ENCODE results near the gene COL8A2.

COL8A2 gene

DNA sequence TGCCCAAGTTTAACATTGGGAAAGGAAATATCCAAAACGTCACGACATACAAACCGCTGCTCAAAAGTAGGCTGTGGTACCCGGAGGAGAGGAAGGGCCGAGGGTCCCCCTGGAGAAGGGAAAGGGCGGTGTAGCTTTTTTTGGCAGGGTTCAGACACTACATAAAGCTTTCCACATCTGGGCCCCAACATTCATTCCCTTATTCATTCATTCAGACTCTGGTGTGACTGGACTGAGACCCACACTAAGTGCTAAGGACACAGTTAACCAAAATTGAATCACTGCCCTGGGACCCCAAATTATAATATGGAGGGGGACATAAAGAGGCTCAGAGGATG, 10.3 kb upstream of the COL8A2 start:
- no peak for DNase-seq

DNA sequence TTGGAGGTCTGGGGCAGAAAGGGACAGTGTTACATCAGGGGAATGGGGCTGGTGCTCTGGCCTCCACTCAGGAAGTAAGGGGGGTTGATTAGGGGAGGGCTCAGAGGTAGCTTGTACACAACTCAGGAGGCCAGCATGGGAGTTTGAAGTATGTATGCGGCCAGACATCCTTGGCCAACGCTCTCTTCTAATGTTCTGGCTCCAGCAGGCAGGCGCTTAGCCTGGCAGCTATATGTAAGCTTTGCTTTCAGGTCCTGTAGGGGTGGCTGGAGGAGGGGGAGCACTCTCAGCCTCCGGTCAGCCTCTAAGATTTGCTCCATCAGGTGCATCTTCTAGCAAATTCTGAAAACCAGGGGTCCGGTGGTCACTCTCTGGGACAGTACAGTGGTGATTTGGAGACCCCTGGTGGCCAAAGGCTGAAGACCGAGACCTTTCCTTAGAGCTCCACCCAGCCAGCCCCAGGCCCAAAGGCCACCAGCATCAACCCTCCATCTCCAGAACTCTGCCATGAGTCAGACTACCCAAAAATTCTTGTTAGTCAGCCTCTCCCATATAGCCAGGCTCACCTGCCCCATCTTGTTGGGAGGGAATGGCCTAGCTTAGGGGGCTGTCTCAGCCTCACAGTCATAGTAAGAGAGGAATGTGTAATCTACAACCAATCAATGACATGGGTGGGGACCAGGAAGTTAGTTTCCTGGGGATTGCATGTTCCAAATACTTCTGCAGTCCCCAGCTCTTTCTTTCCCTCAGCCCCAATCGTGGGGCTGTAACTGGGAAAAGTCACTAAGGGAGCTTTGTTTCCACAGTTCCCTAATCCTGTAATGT, 9.7 kb upstream of the COL8A2 start:
- no peak for DNase-seq

DNA sequence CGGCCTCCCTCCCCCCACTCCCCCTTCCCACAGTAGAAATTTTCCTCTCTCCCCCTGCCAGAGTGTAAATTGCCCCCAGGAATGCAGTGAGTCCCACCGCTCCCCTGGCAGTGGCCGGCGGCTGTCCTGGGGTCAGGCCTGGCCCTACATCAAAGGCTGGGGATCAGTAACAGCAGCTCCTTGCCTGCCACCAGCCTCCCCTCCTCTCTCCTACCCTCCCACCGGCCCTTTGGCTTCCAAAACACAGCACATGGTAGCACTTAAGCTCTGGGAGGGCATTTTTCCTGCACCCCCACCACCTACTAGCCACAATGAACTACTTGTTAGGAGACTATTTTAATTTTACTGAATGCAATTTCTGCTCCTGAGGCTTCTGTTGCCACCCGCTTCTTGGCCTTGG, 9.0 kb upstream of the COL8A2 start:
- DNase-seq: no peak

DNA sequence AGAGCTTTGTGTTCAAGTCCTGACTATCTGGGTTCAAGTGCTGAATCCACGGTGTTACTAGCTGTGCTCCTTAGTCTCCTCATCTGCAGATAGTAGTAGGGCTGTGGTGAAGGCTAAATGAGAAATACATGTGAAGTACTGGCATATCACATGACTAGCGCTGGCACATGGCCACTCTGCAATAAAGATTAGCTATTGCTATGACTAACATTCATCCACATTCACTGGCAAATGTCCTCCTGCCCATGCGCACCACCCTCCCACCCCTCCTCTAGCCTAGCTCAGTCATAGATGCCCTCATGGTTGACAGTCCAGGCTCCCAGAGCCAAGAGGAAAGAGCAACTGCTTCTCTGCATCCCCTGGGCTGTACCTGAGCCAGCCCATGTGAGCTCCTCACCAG, 8.5 kb upstream of the COL8A2 start:
- no peak for DNase-seq

DNA sequence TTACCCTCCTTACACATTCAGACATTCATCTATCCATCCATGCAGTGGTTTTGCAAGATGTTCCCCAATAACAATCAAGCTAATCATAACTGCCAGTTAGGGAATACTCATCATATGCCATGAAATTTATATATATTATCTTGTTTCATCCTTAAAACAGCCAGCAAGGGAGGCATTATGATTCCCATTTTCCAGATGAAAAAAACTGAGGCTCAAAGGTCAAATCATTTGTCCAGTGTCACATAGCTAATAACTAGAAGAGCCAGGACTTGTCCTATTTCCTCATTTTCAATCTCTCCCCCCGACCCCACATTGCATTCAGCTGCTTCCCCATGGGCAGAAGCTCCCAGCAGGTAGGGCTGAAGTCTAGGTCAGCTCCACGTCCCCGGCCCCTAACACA, 7.0 kb upstream of the COL8A2 start:
- DNase-seq: no peak

GRCh38 chr1:36128905-36129206, 3.8 kb upstream of the COL8A2 start:
- DNase-seq: no peak

- no peak for DNase-seq
Measured at GRCh38 chr1:36128126-36128904, 3.3 kb upstream of the COL8A2 start.

GRCh38 chr1:36126797-36127500, 1.9 kb upstream of the COL8A2 start:
- no peak for DNase-seq

DNA sequence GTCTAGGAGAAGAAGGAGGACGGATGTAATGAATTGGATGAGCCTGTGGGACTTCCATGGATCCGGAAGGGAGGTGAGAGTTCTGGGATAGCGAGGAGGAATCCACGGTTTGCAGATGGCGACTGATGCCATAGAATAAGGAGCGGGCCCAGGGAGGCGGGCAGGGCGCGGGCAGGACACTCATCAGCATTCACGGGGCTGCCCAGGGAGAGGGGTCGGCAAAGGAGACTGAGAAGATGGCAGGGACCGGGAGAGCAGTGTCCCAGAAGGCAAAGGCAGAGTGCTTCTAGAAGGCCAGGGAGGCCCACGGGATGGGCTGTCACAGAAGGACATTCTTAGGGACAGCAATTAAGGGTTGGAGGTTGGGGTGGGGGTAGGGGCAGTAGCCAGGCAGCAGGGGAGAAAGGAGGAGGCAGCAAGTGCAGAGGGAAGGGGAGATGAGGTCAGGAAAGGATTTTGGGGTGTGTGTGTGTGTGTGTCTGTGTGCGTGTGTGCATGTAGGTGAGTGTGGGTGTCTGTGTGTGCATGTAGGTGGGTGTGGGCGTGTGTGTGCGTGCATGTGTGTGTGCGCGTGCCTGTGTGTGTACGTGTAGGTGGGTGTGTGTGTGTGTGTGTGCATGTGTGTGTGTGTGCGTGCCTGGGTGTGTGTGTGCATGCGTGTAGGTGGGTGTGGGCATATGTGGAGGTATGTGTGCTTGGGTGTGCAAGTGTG, 1.1 kb upstream of the COL8A2 start:
- no peak for DNase-seq

DNA sequence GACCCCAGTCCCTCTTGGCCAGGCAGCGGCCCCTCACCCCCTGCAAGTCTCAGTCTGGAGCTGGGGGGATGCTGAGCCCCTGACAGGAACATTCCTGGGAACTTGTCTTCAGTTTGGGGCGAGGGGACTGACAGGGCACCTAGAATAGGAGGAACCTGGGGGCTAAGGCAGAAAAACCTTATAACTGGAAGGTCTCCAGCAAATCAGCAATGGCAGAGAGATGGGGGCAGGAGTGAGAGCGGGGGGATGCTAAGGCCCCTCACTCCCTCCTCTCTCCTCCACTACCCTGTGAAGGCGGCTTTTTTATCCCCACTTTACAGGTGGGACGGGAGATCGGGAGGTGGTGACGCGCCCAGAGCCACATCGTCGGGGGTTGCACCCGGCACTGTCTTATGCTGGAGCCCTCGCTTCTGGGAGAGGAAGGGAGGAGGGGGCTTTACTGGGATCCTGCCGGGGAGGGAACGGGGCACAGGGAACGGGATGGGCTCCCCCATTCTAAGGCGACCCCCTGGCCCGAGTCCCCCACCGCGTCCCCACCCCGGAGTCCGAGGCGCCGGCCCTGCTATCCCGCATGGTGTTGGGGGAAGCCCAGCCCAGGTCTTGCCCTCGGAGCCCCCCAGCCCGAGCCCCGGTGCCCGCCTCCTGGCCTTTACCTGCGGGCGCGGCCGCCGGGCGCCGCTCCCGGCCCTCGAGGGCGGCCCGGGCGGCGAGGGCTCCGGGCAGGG, 456 bp downstream of the COL8A2 start:
- no peak for DNase-seq

GRCh38 chr1:36123356-36123755, 1.7 kb downstream of the COL8A2 start:
- no peak for DNase-seq

DNA sequence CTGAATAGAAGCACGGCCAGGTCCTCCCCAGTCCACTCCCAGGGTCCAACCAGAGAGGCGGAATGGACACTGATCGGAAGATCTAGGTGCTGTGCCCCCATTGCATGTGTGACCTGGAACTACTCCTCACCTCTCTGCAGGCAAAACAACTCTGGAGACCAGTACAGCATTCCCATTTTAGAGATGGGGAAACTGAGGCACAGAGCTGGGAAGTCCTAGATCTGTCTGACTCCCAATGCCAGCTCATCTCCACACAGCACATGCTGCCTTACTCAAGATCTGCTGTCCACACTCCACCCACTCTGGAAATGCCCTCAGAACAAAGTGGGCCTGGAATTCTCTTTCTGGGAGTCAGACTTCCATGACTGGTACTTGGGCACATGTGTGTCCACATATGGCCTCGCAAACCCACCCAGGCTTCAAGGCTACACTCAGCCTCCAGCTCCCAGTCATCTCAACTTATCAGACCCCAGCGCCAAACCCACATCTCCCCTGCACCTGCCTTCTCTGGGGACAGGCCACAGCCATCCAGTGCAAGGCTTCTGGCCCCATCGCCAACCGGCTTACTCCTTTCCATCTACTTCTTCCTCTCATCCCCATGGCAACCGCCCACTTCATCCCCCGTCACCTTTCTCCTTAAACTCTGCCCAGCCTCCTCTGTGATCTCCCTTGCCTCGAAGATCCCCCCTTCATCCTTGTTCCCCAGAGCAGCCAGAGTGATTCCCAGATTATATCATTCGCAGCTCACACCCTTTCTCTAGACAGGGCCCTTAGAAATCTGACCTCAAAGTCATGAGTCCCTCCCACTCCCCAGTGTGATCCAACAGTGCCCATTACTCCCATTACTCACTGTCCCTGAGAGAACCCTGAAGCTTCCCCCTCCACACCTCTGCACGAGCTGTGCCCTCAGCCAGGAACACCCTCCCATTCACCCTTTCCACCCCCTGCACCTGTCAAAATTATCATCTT, 2.7 kb downstream of the COL8A2 start:
- no peak for DNase-seq

DNA sequence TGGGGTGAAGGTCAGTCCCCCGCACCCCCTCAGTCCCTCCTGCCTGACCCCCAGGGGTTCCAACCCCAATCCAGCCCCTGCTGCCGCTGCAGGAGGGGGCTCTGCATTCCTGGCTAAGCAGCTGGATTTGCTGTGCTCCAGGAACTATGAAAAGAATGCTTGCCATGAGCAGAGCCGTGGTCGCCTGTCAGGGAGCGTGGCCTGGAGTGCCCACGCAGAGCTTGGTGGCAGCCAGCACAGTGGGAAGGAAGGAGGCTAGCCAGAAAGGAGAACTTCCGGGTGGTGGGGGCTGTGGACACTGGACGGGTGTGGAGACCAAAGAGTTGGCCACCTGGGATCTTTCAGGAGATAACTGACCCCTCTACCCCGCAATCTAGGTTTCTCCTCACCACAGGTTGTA, 5.6 kb downstream of the COL8A2 start:
- DNase-seq: no peak

DNA sequence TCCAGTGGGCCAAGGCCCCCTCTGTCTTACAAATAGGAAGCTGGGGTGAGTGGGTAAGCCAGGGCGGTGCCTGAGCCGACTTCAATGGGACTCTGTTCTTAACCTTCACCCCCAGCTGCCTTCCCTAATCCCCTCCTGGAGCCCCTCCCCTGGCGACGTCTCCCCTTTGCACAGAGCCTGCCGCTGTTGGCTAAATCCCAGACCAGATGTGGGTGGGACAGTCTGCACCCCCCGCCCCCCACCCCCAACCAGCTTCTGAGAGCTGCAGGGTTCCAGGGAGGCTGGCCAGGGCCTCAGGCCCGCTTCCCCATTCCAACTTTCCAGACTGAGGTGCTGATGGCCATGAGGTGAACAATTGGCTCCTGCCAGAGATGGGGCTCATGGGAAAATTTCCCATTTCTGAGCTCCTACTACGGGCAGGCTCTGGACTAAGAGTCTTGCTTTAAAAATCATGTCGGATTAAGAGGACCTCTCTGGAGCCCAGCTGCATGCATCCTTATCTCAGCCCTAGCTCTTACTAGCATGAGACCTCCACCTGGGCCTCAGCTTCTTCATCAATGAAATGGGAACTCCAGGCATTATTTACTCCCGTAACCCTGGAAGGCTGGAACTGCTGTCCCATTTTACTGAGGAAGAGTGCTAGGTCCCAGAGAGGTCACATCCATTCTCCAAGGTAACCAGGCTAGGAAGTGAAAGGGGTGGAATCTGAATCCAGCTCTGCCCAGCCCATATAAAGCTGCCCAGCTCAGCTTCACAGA, 6.4 kb downstream of the COL8A2 start:
- no peak for DNase-seq

DNA sequence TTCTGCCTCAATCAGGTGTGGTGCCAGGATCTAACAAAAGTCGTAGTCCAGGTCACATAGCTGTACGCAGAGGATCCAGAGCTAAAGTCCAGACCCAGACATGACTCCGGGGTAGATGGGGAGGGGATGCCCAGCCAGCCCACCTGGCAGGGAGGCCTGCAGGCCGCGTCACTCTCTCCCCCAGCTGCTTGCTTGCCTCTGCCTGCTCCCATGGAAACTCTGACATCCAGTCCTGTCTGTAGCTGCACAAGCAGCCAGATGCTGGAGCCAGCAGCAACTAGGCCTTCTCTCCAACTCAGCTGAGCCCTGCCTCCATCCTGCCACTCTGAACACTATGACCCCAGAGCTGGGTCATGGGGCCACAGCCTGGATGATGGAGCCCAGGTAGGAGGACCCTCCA, 8.1 kb downstream of the COL8A2 start:
- no peak for DNase-seq

DNA sequence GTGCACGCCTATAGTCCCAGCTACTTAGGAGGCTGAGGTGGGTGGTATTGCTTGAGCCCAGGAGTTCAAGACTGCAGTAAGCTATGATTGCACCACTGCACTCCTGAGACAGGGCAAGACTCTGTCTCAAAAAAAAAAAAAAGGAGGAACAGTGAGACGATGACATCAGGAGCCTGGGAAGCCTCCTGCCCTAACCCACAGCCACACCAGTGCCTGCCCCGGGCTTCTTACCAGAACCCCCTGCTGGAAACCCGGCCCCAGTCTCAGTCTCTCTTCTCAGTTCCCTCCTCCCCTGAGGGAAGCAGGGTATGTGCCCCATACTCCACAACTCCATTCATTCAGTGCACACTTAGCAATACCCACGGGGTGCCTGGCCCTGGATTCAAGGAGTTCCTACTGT, 9.1 kb downstream of the COL8A2 start:
- no peak for DNase-seq

DNA sequence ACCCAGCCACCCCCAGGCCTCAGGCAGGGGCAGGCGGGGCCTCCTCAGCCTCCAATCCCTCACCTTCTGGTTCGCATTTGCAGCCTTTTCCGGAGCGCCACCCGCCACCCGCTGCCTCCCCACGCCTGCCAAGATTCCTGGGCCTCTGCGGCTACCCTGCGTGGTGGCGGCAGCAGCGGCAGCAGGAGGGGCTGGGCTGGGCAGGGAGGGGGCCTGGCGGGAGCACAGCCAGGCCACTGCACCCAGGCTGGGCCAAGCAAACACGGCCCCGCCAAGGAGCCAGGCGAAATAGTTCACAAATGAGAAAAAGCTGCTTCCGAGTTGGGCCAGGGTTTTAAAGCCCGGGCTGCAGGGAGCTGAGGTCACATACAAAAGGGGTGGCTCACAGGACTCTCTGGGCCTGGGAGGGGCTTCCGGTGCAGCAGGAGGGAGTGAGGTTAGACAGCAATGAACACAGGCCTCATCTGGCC, 9.8 kb downstream of the COL8A2 start:
- DNase-seq: no peak

DNA sequence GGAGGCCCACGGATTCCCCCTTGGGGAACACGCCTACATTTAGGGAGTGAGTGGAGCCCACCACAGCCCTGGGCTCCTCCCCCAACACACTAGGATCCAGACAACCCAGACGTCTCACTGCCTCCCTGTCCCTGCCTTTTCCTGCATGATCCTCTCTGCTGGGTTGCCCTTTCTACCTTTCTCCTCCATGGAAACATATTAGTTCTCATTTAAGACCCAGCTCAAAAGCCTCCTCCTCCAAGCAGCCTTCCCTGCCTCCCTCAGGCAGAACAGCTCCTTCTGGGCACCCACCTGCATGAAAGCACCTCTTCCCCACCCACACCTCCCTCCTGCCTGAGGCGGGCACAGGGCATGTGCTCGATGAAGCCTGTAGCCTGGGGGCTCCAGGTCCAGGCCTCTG, 10.7 kb downstream of the COL8A2 start:
- no peak for DNase-seq

- no peak for DNase-seq
Measured at GRCh38 chr1:36112823-36113222, 12.2 kb downstream of the COL8A2 start.

- DNase-seq: no peak
Measured at GRCh38 chr1:36111151-36111550, 13.9 kb downstream of the COL8A2 start.

Data from stimulated activated naive CD4-positive, alpha-beta T cell treated with Interleukin-2 at 50 U/mL for 16 hours (primary cell).